A549 (cell line): ENCODE results near the gene UBE2U. TPM values are rescaled to one million over a fixed set of nuclear protein-coding genes. Genes with fewer than 3 reads are reported as not detected.

Source experiments
- ATAC-seq, 2 experiments: fragments of 200-7000 bp in 1 of 2; fragments of >200 bp in 1 of 2; cut with Nextera tagmentation in 1 of 2; cut with Tn5 transposase in 1 of 2; 3 replicates each; pipeline versions ENCODE4 v1.8.0 to v1.9.1; 2018 to 2020; ENCODE audit warnings: mild to moderate bottlenecking in 1 of 2, moderate library complexity in 1 of 2
- CTCF ChIA-PET: fragments of 300-600 bp; sonication (Branson Sonifier 250); formaldehyde crosslinking; extraction: SDS; loops from one replicate; lab custom pipeline; 2021; ENCODE audit warnings: antibody characterized with exemption, inconsistent platforms; lab: Yijun Ruan, JAX
- POLR2A ChIA-PET: fragments of 350-600 bp; formaldehyde crosslinking; extraction: SDS; loops from one replicate; lab custom pipeline; 2021; ENCODE audit warnings: antibody characterized with exemption, inconsistent platforms; lab: Yijun Ruan, JAX
- DNase-seq, 2 experiments: peaks; one replicate each; pipeline versions ENCODE4 v3.0.0 to v3.0.0-alpha.2; 2011 to 2016; ENCODE audit warnings: low read depth in 1 of 2, low spot score in 1 of 2
- FAIRE-seq: peaks from 2 replicates; lab custom pipeline; 2011; peaks lifted over from hg19 to GRCh38; lab: Jason Lieb, UNC
- H3K27ac ChIP-seq, 2 experiments: fragments of >200 bp; sonication (Bioruptor Twin); formaldehyde crosslinking; 3 replicates each; pipeline ENCODE4 v1.5.1; 2016 to 2017
- H3K4me1 ChIP-seq: fragments of >200 bp; sonication (Bioruptor Twin); formaldehyde crosslinking; 3 replicates; pipeline ENCODE4 v1.6.1; 2016
- H3K4me2 ChIP-seq: fragments of >200 bp; sonication (Bioruptor Twin); formaldehyde crosslinking; 3 replicates; pipeline ENCODE4 v1.6.1; 2016
- H3K4me3 ChIP-seq: fragments of >200 bp; sonication (Bioruptor Twin); formaldehyde crosslinking; 3 replicates; pipeline ENCODE4 v1.5.1; 2016
- H3K9me3 ChIP-seq: fragments of >200 bp; sonication (Bioruptor Twin); formaldehyde crosslinking; 3 replicates; pipeline ENCODE4 v1.6.1; 2016
- BHLHE40 ChIP-seq: IDR thresholded peaks from 2 replicates; pipeline ENCODE4 v1.6.1; 2012; ENCODE audit warnings: low read depth, low read length, inconsistent platforms
- CEBPB ChIP-seq, 2 experiments: fragments of >200 bp in 1 of 2; sonication (Bioruptor Twin) in 1 of 2; formaldehyde crosslinking in 1 of 2; IDR thresholded peaks; 2 replicates each; pipeline ENCODE4 v1.6.1; 2012 to 2016
- CHD2 ChIP-seq: fragments of 150-350 bp; IDR thresholded peaks from 2 replicates; pipeline ENCODE4 v1.6.1; 2014; ENCODE audit warnings: low read length; ENCODE audit not compliant: partially characterized antibody
- CHD4 ChIP-seq: fragments of 200-600 bp; sonication (generic); IDR thresholded peaks from 2 replicates; pipeline ENCODE4 v1.6.1; 2016; ENCODE audit warnings: antibody characterized with exemption, mild to moderate bottlenecking, borderline replicate concordance
- EHF ChIP-seq: fragments of 250-450 bp; sonication (Bioruptor Pico); IDR thresholded peaks from 2 replicates; pipeline ENCODE4 v1.5.0; 2020; ENCODE audit warnings: mild to moderate bottlenecking
- FOSL2 ChIP-seq, 2 experiments: fragments of 450-650 bp in 1 of 2; fragments of >200 bp in 1 of 2; sonication (Bioruptor Twin) in 1 of 2; formaldehyde crosslinking; IDR thresholded peaks; 2 replicates each; pipeline versions ENCODE4 v1.5.0 to v1.6.1; 2016 to 2020; ENCODE audit warnings: mild to moderate bottlenecking in 1 of 2, moderate library complexity in 1 of 2
- FOXS1 ChIP-seq: fragments of 250-450 bp; sonication (Bioruptor Pico); IDR thresholded peaks from 2 replicates; pipeline ENCODE4 v1.5.0; 2020; ENCODE audit warnings: mild to moderate bottlenecking, moderate library complexity
- GATA3 ChIP-seq: IDR thresholded peaks from 2 replicates; pipeline ENCODE4 v1.6.1; 2012; ENCODE audit warnings: borderline replicate concordance
- HEYL ChIP-seq: fragments of 250-450 bp; sonication (Bioruptor Pico); IDR thresholded peaks from 2 replicates; pipeline ENCODE4 v1.8.0; 2021; ENCODE audit warnings: mild to moderate bottlenecking, moderate library complexity
- KDM1A ChIP-seq: fragments of 200-600 bp; sonication (generic); IDR thresholded peaks from 2 replicates; pipeline ENCODE4 v1.6.1; 2016; ENCODE audit warnings: low read depth, mild to moderate bottlenecking
- KDM5A ChIP-seq: fragments of 200-600 bp; sonication (generic); IDR thresholded peaks from 2 replicates; pipeline ENCODE4 v1.6.1; 2016; ENCODE audit warnings: antibody characterized with exemption, mild to moderate bottlenecking
- NPAS2 ChIP-seq: fragments of 250-450 bp; sonication (Bioruptor Pico); IDR thresholded peaks from 2 replicates; pipeline ENCODE4 v1.8.0; 2022; ENCODE audit warnings: mild to moderate bottlenecking, moderate library complexity, borderline replicate concordance
- POLR2A ChIP-seq: IDR thresholded peaks from 2 replicates; pipeline ENCODE4 v1.6.1; 2012; ENCODE audit warnings: mild to moderate bottlenecking, low read length
- RCOR1 ChIP-seq: fragments of 150-350 bp; IDR thresholded peaks from 2 replicates; pipeline ENCODE4 v1.6.1; 2014; ENCODE audit warnings: antibody characterized with exemption, low read length, low read depth
- RNF2 ChIP-seq: fragments of 200-600 bp; sonication (generic); IDR thresholded peaks from 2 replicates; pipeline ENCODE4 v1.6.1; 2016; ENCODE audit warnings: low read depth, mild to moderate bottlenecking, antibody characterized with exemption, moderate library complexity, borderline replicate concordance
- SMC3 ChIP-seq: fragments of >200 bp; sonication (Bioruptor Twin); formaldehyde crosslinking; IDR thresholded peaks from 3 replicates; pipeline ENCODE4 v1.6.1; 2018; ENCODE audit warnings: inconsistent platforms
- SREBF2 ChIP-seq: fragments of 450-650 bp; IDR thresholded peaks from 2 replicates; pipeline ENCODE4 v1.6.1; 2014; ENCODE audit warnings: mild to moderate bottlenecking, moderate library complexity
- ZC3H11A ChIP-seq: fragments of 450-650 bp; IDR thresholded peaks from 2 replicates; pipeline ENCODE4 v1.6.1; 2014; ENCODE audit warnings: antibody characterized with exemption, mild to moderate bottlenecking
- ZSCAN20 ChIP-seq: fragments of 250-450 bp; sonication (Bioruptor Pico); IDR thresholded peaks from 2 replicates; pipeline ENCODE4 v1.8.0; 2022; ENCODE audit warnings: mild to moderate bottlenecking, moderate library complexity
- WGBS: methylation state at CpG from one replicate; pipeline ENCODE4 v1.1.6; 2017; ENCODE audit errors: missing lambda C conversion rate; 5-methylcytosine and 5-hydroxymethylcytosine counted together
- polyA plus RNA-seq, 4 experiments: library from polyadenylated mRNA; depleted of rRNA in 3 of 4; stranded (reverse); fragments of >200 nt; fragmentation: RNase III in 1 of 4; extraction: RNeasy Plus Mini Kit Qiagen cat#74134 plus additional on column Dnase treatment in 1 of 4; gene quantifications; 2 replicates in 3 of 4; 3 replicates in 1 of 4; pipeline ENCODE4 v1.2.3, GENCODE V29; 2011 to 2017
- TF ChIP-seq, protein P1 (sequence below): fragments of >200 bp; sonication (Bioruptor Twin); formaldehyde crosslinking; IDR thresholded peaks from 2 replicates; pipeline ENCODE4 v1.6.1; 2016
- TF ChIP-seq, protein P2 (sequence below): fragments of 250-450 bp; sonication (Bioruptor Pico); IDR thresholded peaks from 2 replicates; pipeline ENCODE4 v1.5.0; 2021; ENCODE audit warnings: mild to moderate bottlenecking, moderate library complexity, borderline replicate concordance
- TF ChIP-seq, protein P3 (sequence below): fragments of >200 bp; sonication (Bioruptor Twin); formaldehyde crosslinking; IDR thresholded peaks from 3 replicates; pipeline ENCODE4 v1.6.1; 2016
- TF ChIP-seq, protein P4 (sequence below): fragments of 250-450 bp; sonication (Bioruptor Pico); IDR thresholded peaks from 2 replicates; pipeline ENCODE4 v1.5.0; 2020; ENCODE audit warnings: low read depth, mild to moderate bottlenecking, moderate library complexity
- TF ChIP-seq, protein P5 (sequence below): IDR thresholded peaks from 2 replicates; pipeline ENCODE4 v1.6.1; 2012; ENCODE audit warnings: low read depth, borderline replicate concordance
- TF ChIP-seq, protein P6 (sequence below): fragments of 200-600 bp; sonication (generic); IDR thresholded peaks from 2 replicates; pipeline ENCODE4 v1.6.1; 2016; ENCODE audit warnings: antibody characterized with exemption, mild to moderate bottlenecking, moderate library complexity

Gene UBE2U
- polyA plus RNA-seq, 2 of the 4 experiments (the other 2 are of a cell fraction), result not detected

DNA sequence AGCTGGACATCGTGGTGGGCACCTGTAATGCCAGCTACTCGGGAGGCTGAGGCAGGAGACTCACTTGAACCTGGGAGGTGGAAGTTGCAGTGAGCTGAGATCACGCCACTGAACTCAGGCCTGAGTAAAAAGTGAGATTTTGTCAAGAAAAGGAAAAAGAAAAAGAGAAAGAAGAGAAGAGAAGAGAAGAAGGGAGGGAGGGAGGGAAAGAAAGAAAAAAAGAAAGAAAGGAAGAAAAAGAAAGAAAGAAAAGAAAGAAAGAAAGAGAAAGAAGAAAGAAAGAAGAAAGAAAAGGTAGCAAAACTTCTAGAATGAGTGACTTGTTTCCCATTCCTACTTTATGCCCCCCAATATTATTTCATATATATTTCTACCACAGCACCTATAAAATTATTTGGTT is 98.8 kb downstream of the UBE2U start:
- no peak overlapping the region for H3K4me3 ChIP-seq
- no peaks in the 10 kb centered on the region for H3K4me1 ChIP-seq
- WGBS, result 37% methylated on average over 3 of the region's 3 CpGs
- FAIRE-seq, result no peak
- ChIA-PET CTCF (no interaction called here), POLR2A (no interaction called here)
- peaks cover 9% of the 10 kb centered on the region; the same call in 2 of the 3 replicates for H3K9me3 ChIP-seq
- no peak overlapping the region for H3K4me2 ChIP-seq
- no peak for DNase-seq
- no peak for TF ChIP-seq KDM1A
- no peak for TF ChIP-seq KDM5A
- TF ChIP-seq ZSCAN20, result no peak
- TF ChIP-seq SREBF2, result no peak
- TF ChIP-seq, protein P1, sequence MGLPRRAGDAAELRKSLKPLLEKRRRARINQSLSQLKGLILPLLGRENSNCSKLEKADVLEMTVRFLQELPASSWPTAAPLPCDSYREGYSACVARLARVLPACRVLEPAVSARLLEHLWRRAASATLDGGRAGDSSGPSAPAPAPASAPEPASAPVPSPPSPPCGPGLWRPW, result no peak
- no peak for TF ChIP-seq NPAS2 (CRISPR knock-in tag)
- no peak for TF ChIP-seq EHF
- TF ChIP-seq CHD4, result no peak
- no peak for TF ChIP-seq RCOR1
- TF ChIP-seq CHD2, result no peak
- no peak for TF ChIP-seq BHLHE40
- TF ChIP-seq, protein P2, sequence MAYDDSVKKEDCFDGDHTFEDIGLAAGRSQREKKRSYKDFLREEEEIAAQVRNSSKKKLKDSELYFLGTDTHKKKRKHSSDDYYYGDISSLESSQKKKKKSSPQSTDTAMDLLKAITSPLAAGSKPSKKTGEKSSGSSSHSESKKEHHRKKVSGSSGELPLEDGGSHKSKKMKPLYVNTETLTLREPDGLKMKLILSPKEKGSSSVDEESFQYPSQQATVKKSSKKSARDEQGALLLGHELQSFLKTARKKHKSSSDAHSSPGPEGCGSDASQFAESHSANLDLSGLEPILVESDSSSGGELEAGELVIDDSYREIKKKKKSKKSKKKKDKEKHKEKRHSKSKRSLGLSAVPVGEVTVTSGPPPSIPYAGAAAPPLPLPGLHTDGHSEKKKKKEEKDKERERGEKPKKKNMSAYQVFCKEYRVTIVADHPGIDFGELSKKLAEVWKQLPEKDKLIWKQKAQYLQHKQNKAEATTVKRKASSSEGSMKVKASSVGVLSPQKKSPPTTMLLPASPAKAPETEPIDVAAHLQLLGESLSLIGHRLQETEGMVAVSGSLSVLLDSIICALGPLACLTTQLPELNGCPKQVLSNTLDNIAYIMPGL (CRISPR knock-in tag), result no peak
- TF ChIP-seq, protein P3, sequence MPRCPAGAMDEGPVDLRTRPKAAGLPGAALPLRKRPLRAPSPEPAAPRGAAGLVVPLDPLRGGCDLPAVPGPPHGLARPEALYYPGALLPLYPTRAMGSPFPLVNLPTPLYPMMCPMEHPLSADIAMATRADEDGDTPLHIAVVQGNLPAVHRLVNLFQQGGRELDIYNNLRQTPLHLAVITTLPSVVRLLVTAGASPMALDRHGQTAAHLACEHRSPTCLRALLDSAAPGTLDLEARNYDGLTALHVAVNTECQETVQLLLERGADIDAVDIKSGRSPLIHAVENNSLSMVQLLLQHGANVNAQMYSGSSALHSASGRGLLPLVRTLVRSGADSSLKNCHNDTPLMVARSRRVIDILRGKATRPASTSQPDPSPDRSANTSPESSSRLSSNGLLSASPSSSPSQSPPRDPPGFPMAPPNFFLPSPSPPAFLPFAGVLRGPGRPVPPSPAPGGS, result no peak
- TF ChIP-seq FOXS1 (CRISPR knock-in tag), result no peak
- TF ChIP-seq CEBPB (IDR thresholded peaks at IDR 0.05), result no peak
- no peak for TF ChIP-seq FOSL2 (IDR thresholded peaks at IDR 0.05)
- TF ChIP-seq FOSL2 (CRISPR knock-in tag; IDR thresholded peaks at IDR 0.05), result no peak
- TF ChIP-seq, protein P4, sequence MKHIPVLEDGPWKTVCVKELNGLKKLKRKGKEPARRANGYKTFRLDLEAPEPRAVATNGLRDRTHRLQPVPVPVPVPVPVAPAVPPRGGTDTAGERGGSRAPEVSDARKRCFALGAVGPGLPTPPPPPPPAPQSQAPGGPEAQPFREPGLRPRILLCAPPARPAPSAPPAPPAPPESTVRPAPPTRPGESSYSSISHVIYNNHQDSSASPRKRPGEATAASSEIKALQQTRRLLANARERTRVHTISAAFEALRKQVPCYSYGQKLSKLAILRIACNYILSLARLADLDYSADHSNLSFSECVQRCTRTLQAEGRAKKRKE, result no peak
- TF ChIP-seq ZC3H11A, result no peak
- TF ChIP-seq, protein P5, sequence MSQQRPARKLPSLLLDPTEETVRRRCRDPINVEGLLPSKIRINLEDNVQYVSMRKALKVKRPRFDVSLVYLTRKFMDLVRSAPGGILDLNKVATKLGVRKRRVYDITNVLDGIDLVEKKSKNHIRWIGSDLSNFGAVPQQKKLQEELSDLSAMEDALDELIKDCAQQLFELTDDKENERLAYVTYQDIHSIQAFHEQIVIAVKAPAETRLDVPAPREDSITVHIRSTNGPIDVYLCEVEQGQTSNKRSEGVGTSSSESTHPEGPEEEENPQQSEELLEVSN, result no peak
- no peak for ATAC-seq
- no peak overlapping the region for H3K27ac ChIP-seq

DNA sequence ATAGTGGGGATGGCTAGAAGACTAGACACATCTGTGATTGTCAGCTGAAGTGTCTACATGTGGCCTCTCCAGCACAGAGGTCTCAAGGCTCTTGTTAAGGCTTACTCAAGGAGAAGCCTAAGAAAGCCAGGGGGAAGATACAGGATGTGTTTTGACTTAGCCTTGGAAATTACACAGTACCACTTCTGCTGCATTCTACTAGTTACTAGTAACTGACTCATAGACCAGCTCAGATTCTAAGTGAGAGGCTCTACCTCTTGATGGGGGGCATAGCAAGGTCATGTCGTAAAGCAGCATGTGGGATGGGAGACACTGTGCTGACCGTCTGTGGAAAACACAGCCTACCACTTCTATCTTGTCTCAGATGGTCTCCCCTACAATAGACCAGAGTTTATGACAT is 99.5 kb downstream of the UBE2U start:
- CTCF ChIA-PET, result interaction anchor here (0.7 kb wide), 1 partner anchor 422 kb away, joined by 3 read pairs; no protein-coding TSS in a partner anchor
- ATAC-seq (no peak), FAIRE-seq (no peak), DNase-seq (no peak)
- TF ChIP-seq HEYL, result no peak
- TF ChIP-seq NPAS2 (CRISPR knock-in tag), result no peak
- H3K4me1 ChIP-seq, result no peaks in the 10 kb centered on the region
- no peak overlapping the region for H3K4me3 ChIP-seq
- no peak overlapping the region for H3K27ac ChIP-seq
- 71% methylated on average over 2 of the region's 2 CpGs for WGBS
- peaks cover 2% of the 10 kb centered on the region; the same call in 1 of the 3 replicates for H3K9me3 ChIP-seq
- POLR2A ChIA-PET, result no interaction called here
- H3K4me2 ChIP-seq, result no peak overlapping the region

DNA sequence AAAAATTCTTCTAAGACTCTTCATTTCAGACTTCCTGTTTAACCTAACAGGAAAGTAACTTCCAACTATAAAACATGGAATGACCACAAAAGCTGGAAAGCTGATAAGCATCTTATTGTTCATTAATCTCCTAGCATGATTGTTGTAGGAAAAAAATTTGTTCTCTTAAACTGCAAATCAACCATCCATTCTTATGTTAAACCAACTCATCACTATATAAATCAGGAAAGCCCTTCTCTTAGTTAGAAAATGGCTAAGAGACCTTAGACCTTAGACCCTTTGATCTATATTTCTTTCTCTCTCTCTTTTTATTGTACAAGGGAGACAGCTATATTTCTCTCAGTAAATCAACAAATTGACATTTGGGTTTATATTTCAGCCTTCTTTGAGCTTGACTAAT is 101.4 kb downstream of the UBE2U start:
- DNase-seq (no peak), FAIRE-seq (no peak), ATAC-seq (no peak)
- CTCF ChIA-PET, result no interaction called here
- Histone ChIP-seq H3K27ac (no peak overlapping the region), H3K4me2 (no peak overlapping the region), H3K9me3 (no peaks in the 10 kb centered on the region), H3K4me3 (no peak overlapping the region), H3K4me1 (no peaks in the 10 kb centered on the region)
- POLR2A ChIA-PET, result no interaction called here
- TF ChIP-seq CHD2, result no peak
- TF ChIP-seq, protein P5, result no peak
- no peak for TF ChIP-seq POLR2A
- no peak for TF ChIP-seq RNF2
- no peak for TF ChIP-seq GATA3
- no peak for TF ChIP-seq SMC3
- TF ChIP-seq, protein P6, sequence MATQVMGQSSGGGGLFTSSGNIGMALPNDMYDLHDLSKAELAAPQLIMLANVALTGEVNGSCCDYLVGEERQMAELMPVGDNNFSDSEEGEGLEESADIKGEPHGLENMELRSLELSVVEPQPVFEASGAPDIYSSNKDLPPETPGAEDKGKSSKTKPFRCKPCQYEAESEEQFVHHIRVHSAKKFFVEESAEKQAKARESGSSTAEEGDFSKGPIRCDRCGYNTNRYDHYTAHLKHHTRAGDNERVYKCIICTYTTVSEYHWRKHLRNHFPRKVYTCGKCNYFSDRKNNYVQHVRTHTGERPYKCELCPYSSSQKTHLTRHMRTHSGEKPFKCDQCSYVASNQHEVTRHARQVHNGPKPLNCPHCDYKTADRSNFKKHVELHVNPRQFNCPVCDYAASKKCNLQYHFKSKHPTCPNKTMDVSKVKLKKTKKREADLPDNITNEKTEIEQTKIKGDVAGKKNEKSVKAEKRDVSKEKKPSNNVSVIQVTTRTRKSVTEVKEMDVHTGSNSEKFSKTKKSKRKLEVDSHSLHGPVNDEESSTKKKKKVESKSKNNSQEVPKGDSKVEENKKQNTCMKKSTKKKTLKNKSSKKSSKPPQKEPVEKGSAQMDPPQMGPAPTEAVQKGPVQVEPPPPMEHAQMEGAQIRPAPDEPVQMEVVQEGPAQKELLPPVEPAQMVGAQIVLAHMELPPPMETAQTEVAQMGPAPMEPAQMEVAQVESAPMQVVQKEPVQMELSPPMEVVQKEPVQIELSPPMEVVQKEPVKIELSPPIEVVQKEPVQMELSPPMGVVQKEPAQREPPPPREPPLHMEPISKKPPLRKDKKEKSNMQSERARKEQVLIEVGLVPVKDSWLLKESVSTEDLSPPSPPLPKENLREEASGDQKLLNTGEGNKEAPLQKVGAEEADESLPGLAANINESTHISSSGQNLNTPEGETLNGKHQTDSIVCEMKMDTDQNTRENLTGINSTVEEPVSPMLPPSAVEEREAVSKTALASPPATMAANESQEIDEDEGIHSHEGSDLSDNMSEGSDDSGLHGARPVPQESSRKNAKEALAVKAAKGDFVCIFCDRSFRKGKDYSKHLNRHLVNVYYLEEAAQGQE, result no peak
- no peak for TF ChIP-seq KDM5A
